A204.1 (cell line): Measurements from ENCODE around the gene TNXB.

Experiments used
- FAIRE-seq: peaks from 2 replicates; lab custom pipeline; 2012; peaks lifted over from hg19 to GRCh38; lab: Jason Lieb, UNC

Gene TNXB, protein sequence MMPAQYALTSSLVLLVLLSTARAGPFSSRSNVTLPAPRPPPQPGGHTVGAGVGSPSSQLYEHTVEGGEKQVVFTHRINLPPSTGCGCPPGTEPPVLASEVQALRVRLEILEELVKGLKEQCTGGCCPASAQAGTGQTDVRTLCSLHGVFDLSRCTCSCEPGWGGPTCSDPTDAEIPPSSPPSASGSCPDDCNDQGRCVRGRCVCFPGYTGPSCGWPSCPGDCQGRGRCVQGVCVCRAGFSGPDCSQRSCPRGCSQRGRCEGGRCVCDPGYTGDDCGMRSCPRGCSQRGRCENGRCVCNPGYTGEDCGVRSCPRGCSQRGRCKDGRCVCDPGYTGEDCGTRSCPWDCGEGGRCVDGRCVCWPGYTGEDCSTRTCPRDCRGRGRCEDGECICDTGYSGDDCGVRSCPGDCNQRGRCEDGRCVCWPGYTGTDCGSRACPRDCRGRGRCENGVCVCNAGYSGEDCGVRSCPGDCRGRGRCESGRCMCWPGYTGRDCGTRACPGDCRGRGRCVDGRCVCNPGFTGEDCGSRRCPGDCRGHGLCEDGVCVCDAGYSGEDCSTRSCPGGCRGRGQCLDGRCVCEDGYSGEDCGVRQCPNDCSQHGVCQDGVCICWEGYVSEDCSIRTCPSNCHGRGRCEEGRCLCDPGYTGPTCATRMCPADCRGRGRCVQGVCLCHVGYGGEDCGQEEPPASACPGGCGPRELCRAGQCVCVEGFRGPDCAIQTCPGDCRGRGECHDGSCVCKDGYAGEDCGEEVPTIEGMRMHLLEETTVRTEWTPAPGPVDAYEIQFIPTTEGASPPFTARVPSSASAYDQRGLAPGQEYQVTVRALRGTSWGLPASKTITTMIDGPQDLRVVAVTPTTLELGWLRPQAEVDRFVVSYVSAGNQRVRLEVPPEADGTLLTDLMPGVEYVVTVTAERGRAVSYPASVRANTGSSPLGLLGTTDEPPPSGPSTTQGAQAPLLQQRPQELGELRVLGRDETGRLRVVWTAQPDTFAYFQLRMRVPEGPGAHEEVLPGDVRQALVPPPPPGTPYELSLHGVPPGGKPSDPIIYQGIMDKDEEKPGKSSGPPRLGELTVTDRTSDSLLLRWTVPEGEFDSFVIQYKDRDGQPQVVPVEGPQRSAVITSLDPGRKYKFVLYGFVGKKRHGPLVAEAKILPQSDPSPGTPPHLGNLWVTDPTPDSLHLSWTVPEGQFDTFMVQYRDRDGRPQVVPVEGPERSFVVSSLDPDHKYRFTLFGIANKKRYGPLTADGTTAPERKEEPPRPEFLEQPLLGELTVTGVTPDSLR (N-terminal part only)

DNA sequence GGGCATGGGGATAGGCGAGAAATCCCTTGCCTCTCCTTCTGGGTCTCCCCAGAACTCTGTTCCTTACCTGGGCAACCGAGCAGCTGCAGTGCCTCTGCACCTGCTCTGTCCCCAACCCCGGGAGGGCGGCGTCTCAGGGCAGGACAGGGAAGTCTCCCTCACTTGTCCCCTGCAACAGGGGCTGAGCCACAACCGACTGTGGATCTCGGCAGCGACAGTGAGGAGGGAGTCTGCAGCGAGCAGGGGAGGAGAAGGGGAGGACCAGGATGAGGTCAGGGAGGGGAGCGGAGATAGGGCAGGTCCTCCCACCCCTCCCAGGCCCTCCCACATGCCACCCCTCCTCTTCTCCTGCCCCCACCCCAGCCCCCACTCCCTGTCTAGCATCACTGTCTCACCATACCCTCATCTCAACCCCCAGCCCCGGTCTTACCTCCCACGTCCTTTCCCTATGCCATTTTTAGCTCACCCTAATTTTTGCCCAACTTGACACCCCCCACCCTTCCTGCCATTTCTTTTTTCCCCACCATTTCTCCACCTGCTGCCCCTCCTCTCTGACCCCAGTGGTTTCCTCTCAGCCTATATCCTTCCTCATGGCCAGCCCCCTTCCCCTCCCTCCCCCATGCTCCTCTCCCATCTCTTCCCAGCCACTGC, at the start of gene TNXB:
TNXB (minus strand) TSS at position 225 of the 651 bp plus-strand sequence. CDS start 11,140 bp downstream, outside the sequence.
- FAIRE-seq: no peak

DNA sequence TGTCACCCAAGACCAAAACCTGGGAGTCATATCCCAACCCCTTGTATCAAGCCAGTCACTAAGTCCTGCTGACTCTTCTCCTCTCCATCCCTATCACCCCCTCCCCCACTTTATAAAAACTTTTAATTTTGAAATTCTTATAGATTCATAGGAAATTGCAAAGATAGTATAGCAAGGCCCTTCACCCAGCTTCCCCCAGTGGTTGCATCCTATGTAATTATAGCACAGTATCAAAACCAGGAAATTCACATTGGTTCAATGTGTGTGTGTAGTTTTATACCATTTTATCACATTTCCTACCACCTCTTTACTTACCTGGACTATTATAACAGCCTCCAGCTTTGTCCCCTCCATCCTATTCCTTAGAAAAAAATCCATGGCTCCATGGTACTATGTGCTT, 48.9 kb upstream of the TNXB start:
- no peak for FAIRE-seq

GRCh38 chr6:32156891-32157290, 47.8 kb upstream of the TNXB start:
- FAIRE-seq: no peak

DNA sequence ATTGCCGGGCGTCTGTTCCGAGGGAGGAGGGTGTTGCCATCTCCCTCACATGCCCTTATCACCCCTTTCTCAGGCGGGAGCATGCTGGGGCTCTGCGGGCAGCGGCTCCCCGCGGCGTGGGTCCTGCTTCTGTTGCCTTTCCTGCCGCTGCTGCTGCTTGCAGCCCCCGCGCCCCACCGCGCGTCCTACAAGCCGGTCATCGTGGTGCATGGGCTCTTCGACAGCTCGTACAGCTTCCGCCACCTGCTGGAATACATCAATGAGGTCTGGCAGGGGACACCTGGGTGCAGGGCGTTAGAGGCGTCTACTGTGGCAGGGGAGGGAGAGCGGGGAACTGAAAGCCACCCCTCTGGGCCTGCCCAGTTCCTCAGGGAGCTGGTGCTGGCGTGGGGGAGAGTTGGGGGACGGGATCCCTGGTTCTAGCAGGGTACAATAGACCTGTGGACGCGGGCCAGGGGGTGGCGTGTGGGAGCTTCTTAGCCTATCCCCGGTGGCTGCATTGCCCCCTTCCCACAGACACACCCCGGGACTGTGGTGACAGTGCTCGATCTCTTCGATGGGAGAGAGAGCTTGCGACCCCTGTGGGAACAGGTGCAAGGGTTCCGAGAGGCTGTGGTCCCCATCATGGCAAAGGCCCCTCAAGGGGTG, 45.5 kb upstream of the TNXB start:
- no peak for FAIRE-seq

DNA sequence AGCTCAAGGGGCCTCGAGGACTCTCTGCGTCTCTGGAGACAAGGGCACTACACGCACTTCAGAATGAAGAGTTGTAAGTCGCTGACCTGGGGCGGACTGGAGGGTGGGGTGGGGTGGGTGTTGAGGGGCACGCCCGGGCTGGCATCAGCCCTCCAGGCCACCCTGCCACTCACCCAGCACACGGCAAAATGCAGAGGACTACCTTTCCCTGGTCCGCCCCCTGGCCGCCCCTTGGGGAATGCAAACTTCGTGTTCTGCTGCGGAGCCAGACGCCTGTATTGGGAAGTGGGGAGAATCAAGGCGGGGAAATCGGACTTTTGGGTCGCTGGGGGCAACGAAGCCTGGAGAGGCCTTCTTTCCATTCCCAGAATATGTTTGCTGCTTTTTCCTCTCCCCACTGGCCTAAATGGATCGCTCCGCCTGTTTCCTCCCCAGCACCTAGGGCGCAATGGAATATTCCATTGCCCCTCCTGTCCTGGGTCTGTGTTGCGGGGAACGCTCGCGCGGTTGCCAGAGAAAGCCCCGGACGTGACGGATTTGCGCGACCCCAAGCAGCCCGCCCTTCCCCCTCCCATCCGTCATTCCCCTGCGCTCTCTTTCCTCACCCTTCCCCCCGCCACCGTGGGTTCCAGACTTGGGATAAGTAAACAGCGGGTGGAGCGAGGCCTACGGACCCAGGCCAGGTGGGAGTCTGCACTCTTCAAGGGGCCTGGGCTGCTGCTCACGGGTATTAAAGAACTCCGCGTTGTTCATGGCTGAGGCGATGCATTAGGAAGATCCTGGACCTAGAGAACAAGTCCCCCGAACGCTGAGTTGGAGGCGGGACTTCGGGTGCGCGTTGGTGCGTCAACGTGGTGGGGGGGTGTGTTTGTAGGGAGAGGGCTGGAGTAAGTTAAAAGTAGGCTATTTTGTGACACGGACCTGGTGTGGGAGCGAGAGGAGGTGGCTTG, 44.7 kb upstream of the TNXB start, which contains the start of gene PPT2:
PPT2 (plus strand) TSS at position 578 of the 950 bp plus-strand sequence. CDS start 454 bp downstream, outside the sequence.
- no peak for FAIRE-seq

GRCh38 chr6:32152769-32153563, 43.8 kb upstream of the TNXB start:
- no peak for FAIRE-seq

GRCh38 chr6:32151863-32152768, 43.0 kb upstream of the TNXB start, which contains the start of gene PRRT1:
PRRT1 (minus strand) TSS chr6:32151939; CDS start chr6:32151827, 112 bp downstream.
- no peak for FAIRE-seq

GRCh38 chr6:32151181-32151862, 42.2 kb upstream of the TNXB start:
- no peak for FAIRE-seq

DNA sequence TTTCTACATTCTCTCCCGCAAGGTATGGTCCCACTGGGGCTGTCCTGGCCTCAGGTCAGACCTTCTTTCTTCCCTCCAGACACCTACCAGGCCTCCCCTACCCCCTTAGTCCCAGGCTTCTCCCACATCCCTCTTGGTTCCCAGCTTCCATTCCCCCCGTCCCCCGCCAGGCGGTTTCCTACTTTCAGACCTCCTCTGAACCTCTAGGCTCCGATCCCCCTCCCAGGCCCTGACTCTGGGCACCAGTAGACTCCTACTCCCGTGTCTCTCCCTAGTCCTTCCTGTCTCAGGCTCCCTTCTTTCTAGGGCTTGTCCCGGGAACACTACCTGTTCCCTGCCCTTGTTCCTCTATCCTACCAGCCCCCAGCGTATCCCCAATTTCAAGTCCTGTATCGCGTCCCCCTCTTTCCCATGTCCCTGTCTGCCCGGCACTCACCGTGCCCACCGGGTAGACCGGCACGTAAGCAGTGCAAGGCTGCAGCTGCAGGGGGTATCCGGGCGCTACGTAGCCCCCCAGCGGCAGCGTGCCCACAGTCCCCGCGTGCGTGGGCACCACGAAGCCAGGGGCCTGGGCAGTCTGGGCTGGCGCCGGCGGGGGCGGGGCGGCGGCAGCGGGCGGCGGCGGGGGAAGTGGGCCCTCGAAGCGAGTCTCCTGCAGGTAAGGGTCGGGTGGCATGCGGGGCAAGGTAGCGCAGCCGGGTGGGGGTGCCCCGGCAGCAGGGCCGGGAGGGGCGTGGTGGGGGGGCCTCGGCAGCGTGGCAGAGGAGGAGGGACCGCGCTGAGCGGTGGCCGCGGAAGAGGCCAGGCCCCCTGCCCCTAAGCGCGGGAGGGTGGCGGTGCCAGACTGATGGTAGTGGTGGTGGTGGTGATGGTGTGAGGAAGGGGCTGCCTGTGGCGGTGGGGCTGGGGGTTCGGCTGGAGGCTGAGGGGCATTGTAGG, 41.1 kb upstream of the TNXB start:
- no peak for FAIRE-seq

GRCh38 chr6:32149092-32149755, 40.1 kb upstream of the TNXB start:
- FAIRE-seq: no peak

DNA sequence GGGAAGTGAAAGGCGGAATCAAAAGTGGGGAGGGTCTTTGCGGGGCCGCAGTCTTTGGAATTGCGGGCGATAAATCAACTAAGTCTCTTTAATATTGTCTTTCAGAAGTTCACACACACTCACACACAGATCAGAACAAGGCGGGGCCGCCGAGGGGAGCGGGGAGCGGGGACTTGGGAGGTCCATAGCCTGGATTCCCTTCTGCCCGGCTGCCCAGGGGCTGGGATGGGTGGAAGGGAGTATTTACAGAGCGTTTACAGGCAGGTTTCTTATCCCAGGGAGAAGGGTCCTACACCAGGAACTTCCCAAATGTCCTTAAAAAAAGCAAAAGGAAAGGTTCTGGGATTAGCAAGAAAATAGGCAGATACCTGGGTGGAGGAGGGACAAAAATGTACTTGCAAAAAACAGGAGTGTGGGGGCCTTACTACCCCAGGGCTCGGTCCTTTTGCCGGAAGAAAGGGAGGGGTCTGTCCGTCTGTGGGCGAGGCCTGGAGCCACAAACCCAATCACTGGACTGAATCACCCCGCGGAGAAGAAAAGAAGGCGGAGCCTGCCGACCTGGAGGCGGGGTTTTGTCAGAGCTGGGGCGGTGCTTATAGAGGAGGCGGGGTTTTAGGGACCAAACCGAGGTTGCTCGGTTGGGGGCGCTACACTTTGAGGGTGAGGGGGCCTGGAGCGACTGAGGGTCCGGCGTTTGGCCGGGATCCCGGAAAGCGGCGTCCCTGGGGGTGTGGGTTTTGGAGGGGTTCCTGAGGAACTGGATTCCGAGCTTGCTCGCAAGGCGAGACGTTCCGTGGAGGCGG, 39.4 kb upstream of the TNXB start:
- FAIRE-seq: no peak

DNA sequence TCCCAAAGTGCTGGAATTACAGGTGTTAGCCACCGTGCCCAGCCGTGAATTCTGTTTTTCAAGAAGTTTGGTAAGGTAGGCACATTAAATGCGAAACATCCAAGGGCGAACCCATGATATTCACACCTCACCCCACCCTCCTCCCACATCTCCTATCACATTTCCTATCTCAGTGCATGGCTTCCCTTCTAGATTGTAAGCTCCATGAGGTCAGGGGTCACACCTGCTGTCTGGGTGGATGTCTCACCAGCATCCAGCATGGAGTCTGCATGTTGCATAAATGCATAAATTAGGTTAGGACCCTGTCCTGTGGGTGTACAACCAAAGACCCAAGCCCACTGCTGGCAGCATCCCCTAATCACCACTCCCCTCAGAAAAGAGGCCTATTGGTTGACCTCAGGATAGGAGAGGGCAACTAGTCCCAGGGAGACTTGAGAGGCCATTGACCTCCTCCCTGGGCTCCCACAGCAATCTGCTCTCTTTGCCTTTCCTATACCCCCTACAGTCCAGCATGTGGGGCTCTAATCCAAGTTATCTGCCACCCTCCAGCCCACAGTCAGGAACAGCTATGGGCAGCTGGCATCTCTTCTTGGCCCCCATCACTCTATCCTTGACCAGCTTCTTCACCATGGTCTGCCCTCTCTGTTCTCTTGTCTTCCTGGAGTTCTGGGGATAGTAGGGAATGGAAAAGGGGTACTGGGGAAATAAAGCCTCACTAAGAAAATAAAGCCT, 38.4 kb upstream of the TNXB start:
- FAIRE-seq: no peak

DNA sequence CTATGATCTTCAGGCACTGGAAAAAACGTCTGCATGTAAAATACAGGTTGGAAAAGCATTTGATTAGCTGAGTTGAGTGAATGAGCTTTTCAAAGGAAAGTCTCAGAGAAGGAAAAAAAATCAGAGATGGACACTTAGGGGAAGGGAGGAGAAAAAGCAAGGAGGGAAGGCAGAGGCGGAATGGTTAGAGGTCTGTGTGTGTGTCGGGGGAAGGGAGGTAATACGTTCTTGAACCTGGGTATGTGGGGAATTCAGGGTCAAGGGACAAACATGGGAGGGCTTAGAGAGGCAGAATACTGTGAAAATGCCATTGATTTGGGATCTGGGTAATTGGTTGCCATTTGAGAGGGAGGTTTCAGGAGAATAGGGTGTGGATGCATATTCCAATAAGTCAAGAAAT, 37.5 kb upstream of the TNXB start:
- no peak for FAIRE-seq

- no peak for FAIRE-seq
These were observed 37.1 kb upstream of the TNXB start for GRCh38 chr6:32146287-32146686.
